Tibial nerve (tissue), 4 donors: ENCODE results near the gene DCD. TPM values are rescaled to one million over a fixed set of nuclear protein-coding genes. Genes with fewer than 3 reads are reported as not detected.
"Not testable (repeated sequence)": the region's sequence is repeated elsewhere in the genome, so short reads cannot be mapped to it uniquely, and the experiment has no call there.

Source experiments
- DNase-seq, 2 donors: peaks; one replicate each; pipeline ENCODE4 v3.0.0-alpha.2; 2019; ENCODE audit warnings: low spot score in 2 of 2
- H3K27ac ChIP-seq, 4 donors: fragments of 200-600 bp; sonication (generic) in 3 of 4; one replicate each; pipeline ENCODE4 v1.5.1; 2017 to 2019; ENCODE audit warnings: mild to moderate bottlenecking in 1 of 4
- H3K27me3 ChIP-seq, 2 donors: fragments of 200-600 bp; sonication (generic) in 1 of 2; one replicate each; pipeline versions ENCODE4 v1.5.1 to v1.6.0; 2017 to 2019
- H3K36me3 ChIP-seq, 3 donors: fragments of 200-600 bp; sonication (generic); one replicate each; pipeline ENCODE4 v1.5.1; 2018 to 2019
- H3K4me1 ChIP-seq, 4 donors: fragments of 200-600 bp; sonication (generic) in 3 of 4; one replicate each; pipeline ENCODE4 v1.5.1; 2017 to 2019
- H3K4me3 ChIP-seq, 4 donors: fragments of 200-600 bp; sonication (generic) in 3 of 4; one replicate each; pipeline ENCODE4 v1.5.1; 2017 to 2019; ENCODE audit warnings: mild to moderate bottlenecking in 1 of 4, moderate library complexity in 1 of 4
- H3K9me3 ChIP-seq, 4 donors: fragments of 200-600 bp; sonication (generic) in 3 of 4; one replicate each; pipeline ENCODE4 v1.5.1; 2017 to 2019
- CTCF ChIP-seq, 5 experiments: fragments of 200-600 bp in 3 of 5; fragments of 450-650 bp in 2 of 5; sonication (generic) in 3 of 5; IDR thresholded peaks; one replicate each; pipeline ENCODE4 v1.5.1; 2016 to 2019; ENCODE audit warnings: antibody characterized with exemption in 5 of 5, mild to moderate bottlenecking in 3 of 5, moderate library complexity in 2 of 5
- EP300 ChIP-seq, 2 donors: sonication (generic); formaldehyde crosslinking; IDR thresholded peaks; one replicate each; pipeline ENCODE4 v1.6.1; 2017; ENCODE audit warnings: antibody characterized with exemption in 2 of 2, mild to moderate bottlenecking in 1 of 2
- POLR2A ChIP-seq, 2 donors: fragments of 450-650 bp; IDR thresholded peaks; one replicate each; pipeline ENCODE4 v1.6.1; 2017; ENCODE audit warnings: antibody characterized with exemption in 2 of 2, mild to moderate bottlenecking in 2 of 2, moderate library complexity in 2 of 2
- WGBS, 2 donors: methylation state at CpG; one replicate each; pipeline ENCODE4 v1.1.5; 2018; 5-methylcytosine and 5-hydroxymethylcytosine counted together
- total RNA-seq, 4 donors: library from RNA; depleted of rRNA; stranded (reverse); fragments of >200 nt; gene quantifications; one replicate each; pipeline ENCODE4 v1.1.0, GENCODE V29; 2016

DCD gene
- total RNA-seq, 4 donors from 2014 or later: not detected

GRCh38 chr12:54678131-54678530 is 30.0 kb upstream of the DCD start:
- DNase-seq: no peak
- H3K27me3 ChIP-seq: no peaks in the 10 kb centered on the region
- 78% methylated on average over 5 of the region's 5 CpGs for WGBS, 2 donors
- TF ChIP-seq CTCF (IDR thresholded peaks at IDR 0.05) (no peak), EP300 (IDR thresholded peaks at IDR 0.05) (no peak), POLR2A (IDR thresholded peaks at IDR 0.05) (no peak)
- H3K9me3 ChIP-seq: no peaks in the 10 kb centered on the region
- no peak overlapping the region for H3K4me3 ChIP-seq
- H3K27ac ChIP-seq: no peak overlapping the region
- no peaks in the 10 kb centered on the region for H3K36me3 ChIP-seq
- no peaks in the 10 kb centered on the region for H3K4me1 ChIP-seq

GRCh38 chr12:54667945-54668344 is 19.8 kb upstream of the DCD start:
- no peaks in the 10 kb centered on the region for H3K4me1 ChIP-seq
- TF ChIP-seq EP300 (IDR thresholded peaks at IDR 0.05): no peak
- TF ChIP-seq POLR2A (IDR thresholded peaks at IDR 0.05): no peak
- no peak for TF ChIP-seq CTCF (IDR thresholded peaks at IDR 0.05)
- no peaks in the 10 kb centered on the region for H3K27me3 ChIP-seq
- H3K27ac ChIP-seq: no peak overlapping the region
- 90 to 91% methylated on average over 5 of the region's 5 CpGs for WGBS, 2 donors
- no peaks in the 10 kb centered on the region for H3K9me3 ChIP-seq
- no peaks in the 10 kb centered on the region for H3K36me3 ChIP-seq
- DNase-seq: no peak
- no peak overlapping the region for H3K4me3 ChIP-seq

DNA sequence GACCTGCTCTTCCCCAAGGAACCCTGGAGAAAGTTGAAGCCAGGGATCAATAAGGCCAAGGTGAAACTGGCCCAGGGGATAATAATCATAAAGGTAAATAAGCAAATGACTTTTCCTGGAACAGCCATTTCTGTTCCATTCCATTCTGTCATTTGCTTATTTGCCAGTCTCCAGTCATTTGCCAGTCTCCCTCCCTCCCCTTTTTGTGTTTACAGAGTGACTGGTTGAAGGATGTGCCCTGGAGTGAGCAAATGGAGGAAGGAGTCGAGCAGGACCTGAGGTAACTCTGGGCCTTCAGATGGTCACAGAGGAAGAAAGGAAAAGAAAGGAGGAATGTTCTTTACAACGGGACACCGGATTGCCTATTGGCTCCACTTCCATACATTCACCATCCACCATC is 17.8 kb upstream of the DCD start:
- Histone ChIP-seq H3K4me1 (no peaks in the 10 kb centered on the region), H3K4me3 (no peak overlapping the region), H3K27ac (no peak overlapping the region), H3K27me3 (no peaks in the 10 kb centered on the region), H3K36me3 (no peaks in the 10 kb centered on the region), H3K9me3 (no peaks in the 10 kb centered on the region)
- TF ChIP-seq EP300 (IDR thresholded peaks at IDR 0.05) (no peak), CTCF (IDR thresholded peaks at IDR 0.05) (no peak), POLR2A (IDR thresholded peaks at IDR 0.05) (no peak)
- DNase-seq: no peak
- WGBS, 2 donors: 77 to 83% methylated on average over 3 of the region's 3 CpGs

- H3K36me3 ChIP-seq, DNase-seq, H3K27me3 ChIP-seq, H3K27ac ChIP-seq, H3K9me3 ChIP-seq, H3K4me3 ChIP-seq, H3K4me1 ChIP-seq: not testable (repeated sequence)
- WGBS, 2 donors: 61% methylated on average over 3 of the region's 3 CpGs
Measured at GRCh38 chr12:54665022-54665635, 17.0 kb upstream of the DCD start.

- H3K36me3 ChIP-seq: no peaks in the 10 kb centered on the region
- no peaks in the 10 kb centered on the region for H3K27me3 ChIP-seq
- no peaks in the 10 kb centered on the region for H3K4me1 ChIP-seq
- TF ChIP-seq POLR2A (IDR thresholded peaks at IDR 0.05) (no peak), EP300 (IDR thresholded peaks at IDR 0.05) (no peak), CTCF (IDR thresholded peaks at IDR 0.05) (no peak)
- H3K4me3 ChIP-seq: no peak overlapping the region
- 84 to 87% methylated on average over 3 of the region's 3 CpGs for whole genome bisulfite sequencing, 2 donors
- DNase-seq: no peak
- H3K27ac ChIP-seq: no peak overlapping the region
- H3K9me3 ChIP-seq: no peaks in the 10 kb centered on the region
Measured at GRCh38 chr12:54663603-54664002, 15.4 kb upstream of the DCD start.

- WGBS, 2 donors: 54% methylated on average over 3 of the region's 3 CpGs
- Histone ChIP-seq H3K27ac (no peak overlapping the region), H3K9me3 (no peaks in the 10 kb centered on the region), H3K4me1 (no peaks in the 10 kb centered on the region), H3K27me3 (no peaks in the 10 kb centered on the region), H3K4me3 (no peak overlapping the region), H3K36me3 (no peaks in the 10 kb centered on the region)
- TF ChIP-seq EP300 (IDR thresholded peaks at IDR 0.05) (no peak), POLR2A (IDR thresholded peaks at IDR 0.05) (no peak), CTCF (IDR thresholded peaks at IDR 0.05) (no peak)
- no peak for DNase-seq
Measured at GRCh38 chr12:54662026-54662425, 13.9 kb upstream of the DCD start.
